ENCODE data around the gene ACSF2.

ACSF2 gene

DNA sequence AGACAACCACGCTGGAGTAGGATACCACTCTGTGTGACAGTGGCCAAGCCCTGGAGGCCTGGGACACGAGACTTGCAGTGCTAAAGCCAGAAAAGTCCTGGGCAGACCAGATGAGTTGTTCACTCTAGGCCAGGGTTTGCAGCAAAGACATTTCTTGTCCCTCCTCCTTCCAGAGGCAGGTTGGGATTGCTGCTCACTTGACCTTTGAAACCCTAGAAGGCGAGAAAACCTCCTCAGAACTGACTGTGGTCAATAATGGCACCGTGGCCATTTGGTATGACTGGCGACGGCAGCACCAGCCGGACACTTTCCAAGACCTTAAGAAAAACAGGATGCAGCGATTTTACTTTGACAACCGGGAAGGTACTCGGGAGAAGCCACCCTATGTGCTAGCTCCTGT, 96.7 kb downstream of the ACSF2 start:
- DNase-seq (ENCODE audit: low read depth in 1 of 2, low spot score in 1 of 2), result no peak
- TF ChIP-seq SPI1 (IDR thresholded peaks at IDR 0.05; ENCODE audit: borderline replicate concordance, low read depth), result no peak
- no peak for TF ChIP-seq POLR2AphosphoS5 (IDR thresholded peaks at IDR 0.05; ENCODE audit: low read depth)
- TF ChIP-seq CTCF (IDR thresholded peaks at IDR 0.05; ENCODE audit: insufficient read depth, low read length), result no peak
- no peak for TF ChIP-seq GABPA (IDR thresholded peaks at IDR 0.05; ENCODE audit: low read depth)
- TF ChIP-seq, protein P1, sequence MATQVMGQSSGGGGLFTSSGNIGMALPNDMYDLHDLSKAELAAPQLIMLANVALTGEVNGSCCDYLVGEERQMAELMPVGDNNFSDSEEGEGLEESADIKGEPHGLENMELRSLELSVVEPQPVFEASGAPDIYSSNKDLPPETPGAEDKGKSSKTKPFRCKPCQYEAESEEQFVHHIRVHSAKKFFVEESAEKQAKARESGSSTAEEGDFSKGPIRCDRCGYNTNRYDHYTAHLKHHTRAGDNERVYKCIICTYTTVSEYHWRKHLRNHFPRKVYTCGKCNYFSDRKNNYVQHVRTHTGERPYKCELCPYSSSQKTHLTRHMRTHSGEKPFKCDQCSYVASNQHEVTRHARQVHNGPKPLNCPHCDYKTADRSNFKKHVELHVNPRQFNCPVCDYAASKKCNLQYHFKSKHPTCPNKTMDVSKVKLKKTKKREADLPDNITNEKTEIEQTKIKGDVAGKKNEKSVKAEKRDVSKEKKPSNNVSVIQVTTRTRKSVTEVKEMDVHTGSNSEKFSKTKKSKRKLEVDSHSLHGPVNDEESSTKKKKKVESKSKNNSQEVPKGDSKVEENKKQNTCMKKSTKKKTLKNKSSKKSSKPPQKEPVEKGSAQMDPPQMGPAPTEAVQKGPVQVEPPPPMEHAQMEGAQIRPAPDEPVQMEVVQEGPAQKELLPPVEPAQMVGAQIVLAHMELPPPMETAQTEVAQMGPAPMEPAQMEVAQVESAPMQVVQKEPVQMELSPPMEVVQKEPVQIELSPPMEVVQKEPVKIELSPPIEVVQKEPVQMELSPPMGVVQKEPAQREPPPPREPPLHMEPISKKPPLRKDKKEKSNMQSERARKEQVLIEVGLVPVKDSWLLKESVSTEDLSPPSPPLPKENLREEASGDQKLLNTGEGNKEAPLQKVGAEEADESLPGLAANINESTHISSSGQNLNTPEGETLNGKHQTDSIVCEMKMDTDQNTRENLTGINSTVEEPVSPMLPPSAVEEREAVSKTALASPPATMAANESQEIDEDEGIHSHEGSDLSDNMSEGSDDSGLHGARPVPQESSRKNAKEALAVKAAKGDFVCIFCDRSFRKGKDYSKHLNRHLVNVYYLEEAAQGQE (IDR thresholded peaks at IDR 0.05; ENCODE audit: insufficient replicate concordance, low read depth), result no peak
- H3K27ac ChIP-seq (replicated peaks), result no peak overlapping the region
- H3K4me3 ChIP-seq (replicated peaks; ENCODE audit: insufficient read depth, low read length), result no peak overlapping the region
- no peaks in the 10 kb centered on the region for H3K27me3 ChIP-seq (ENCODE audit: insufficient read depth, poor library complexity, severe bottlenecking)

- no peak for DNase-seq (ENCODE audit: low read depth in 1 of 2, low spot score in 1 of 2)
- H3K4me3 ChIP-seq (replicated peaks; ENCODE audit: insufficient read depth, low read length), result no peak overlapping the region
- TF ChIP-seq, protein P1 (IDR thresholded peaks at IDR 0.05; ENCODE audit: insufficient replicate concordance, low read depth), result no peak
- TF ChIP-seq GABPA (IDR thresholded peaks at IDR 0.05; ENCODE audit: low read depth) (no peak), SPI1 (IDR thresholded peaks at IDR 0.05; ENCODE audit: borderline replicate concordance, low read depth) (no peak), CTCF (IDR thresholded peaks at IDR 0.05; ENCODE audit: insufficient read depth, low read length) (no peak), POLR2AphosphoS5 (IDR thresholded peaks at IDR 0.05; ENCODE audit: low read depth) (no peak)
These were observed 97.2 kb downstream of the ACSF2 start for GRCh38 chr17:50523208-50523607.

More at GRCh38 chr17:50523208-50523607, 97.2 kb downstream of the ACSF2 start:
- no peaks in the 10 kb centered on the region for H3K27me3 ChIP-seq (ENCODE audit: insufficient read depth, poor library complexity, severe bottlenecking)
- no peak overlapping the region for H3K27ac ChIP-seq (replicated peaks)
